NCI-H1417 treated with DMSO at 0.1 percent for 48 hours (cell line): ENCODE measurements around the gene KAZN.

Source experiments
- DNase-seq: peaks from one replicate; lab custom pipeline; 2025; lab: John Stamatoyannopoulos, UW

Gene KAZN

DNA sequence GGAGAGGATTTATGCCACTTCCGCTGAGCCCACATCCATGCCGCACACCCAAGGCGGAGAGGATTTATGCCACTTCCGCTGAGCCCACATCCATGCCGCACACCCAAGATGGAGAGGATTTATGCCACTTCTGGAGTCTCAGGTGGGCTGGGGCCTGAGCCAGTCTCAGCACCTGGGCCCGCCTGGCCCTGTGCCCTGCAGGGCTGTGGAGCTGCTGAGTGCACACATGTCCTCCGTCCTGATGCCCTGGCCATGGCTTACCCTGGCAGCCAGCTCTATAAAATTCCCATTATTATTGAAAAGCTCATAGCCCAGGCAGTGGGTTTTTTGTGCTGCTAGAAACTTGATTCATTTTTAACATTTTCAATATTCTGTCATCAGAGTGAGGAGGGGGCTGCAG lies 465.3 kb downstream of the KAZN start:
- DNase-seq: no peak

DNA sequence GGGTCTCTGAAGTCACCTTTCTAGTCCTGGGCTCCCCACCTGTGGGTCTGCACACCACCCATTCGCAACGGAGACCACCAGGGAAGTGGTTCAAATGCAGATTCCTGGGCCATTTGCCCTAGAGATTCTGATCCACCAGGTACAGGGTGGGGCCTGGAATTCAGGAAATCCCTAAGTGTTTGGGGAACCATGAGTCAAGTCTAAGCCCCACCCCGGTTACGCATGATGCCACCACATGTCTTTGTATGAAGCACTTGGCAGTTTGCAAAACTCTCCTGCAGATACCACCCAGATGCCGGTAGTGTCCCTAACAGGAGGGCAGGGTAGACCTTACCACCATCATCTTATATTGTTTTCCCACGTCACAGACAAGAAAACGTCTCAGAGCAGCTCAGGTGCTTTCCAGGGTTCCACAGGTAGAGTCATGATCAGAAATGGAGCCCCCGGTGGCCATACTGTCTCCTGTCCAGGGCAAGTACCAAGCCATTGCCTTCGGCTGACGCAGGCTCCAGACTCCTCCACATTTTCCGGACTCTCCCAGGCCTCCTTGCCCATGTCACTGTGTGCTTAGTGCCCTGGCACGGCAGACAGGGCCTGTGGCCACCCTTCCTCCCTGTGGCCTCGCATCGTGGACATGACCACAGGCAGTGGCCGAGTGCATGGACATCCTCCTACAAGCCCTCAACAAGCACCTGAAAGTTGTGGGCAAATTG lies 465.9 kb downstream of the KAZN start:
- DNase-seq: no peak

DNA sequence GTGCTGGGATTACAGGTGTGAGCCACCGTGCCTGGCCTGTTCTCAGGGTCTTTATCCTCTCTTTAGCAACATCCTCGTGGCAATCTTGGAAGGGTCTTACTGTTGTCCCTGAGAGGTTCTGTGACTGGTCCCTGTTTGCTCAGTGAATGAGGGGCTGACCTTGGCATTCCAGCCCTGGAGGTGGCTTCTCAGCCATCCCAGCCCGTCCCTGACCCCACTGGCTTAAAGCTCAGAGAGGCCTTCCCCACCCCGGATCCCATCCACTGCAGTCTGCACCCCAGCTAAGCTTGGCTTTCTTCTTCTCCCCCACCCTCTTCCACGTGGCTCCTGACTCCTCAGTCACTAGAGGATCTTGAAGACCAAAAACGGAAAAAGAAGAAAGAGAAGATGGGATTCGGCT lies 466.8 kb downstream of the KAZN start:
- no peak for DNase-seq

DNA sequence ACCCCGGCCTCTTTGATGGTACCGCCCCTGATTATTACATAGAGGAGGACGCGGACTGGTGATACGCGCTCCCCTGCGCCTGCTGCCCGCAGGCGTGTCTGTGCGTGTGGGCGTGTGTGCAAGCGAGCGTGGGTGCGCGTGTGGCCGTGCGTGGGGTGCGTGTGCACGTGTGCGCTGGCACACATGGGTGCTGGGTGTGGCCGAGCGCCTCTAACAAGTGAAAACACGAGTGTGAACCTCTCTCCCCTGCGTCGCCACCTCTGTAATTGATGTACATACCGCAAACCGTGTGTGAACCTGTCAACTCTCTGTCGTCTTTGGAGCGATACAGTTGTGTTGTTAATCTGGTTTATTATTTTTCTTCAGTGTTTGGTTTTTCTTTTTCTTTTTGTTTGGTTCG lies 467.3 kb downstream of the KAZN start:
- no peak for DNase-seq

DNA sequence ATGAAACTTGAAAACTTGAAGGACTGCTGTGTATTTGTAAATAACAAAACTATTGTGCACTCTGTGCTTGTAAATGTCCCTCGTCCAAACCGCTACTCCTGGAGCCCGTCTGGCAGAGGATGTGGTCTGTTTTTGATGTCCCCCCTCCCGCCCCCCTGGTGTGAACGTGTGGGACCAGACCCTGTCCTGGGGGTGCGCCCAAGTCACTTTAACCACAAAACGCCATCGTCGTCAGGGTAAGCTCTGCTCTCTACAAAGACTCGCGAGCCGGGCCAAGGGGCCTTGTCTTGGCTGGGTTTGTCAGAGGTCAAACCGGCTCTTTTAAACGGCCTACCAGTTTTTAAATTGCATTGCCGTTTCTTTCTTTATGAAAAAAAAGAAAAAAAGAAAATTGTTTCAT lies 467.7 kb downstream of the KAZN start:
- DNase-seq: no peak

DNA sequence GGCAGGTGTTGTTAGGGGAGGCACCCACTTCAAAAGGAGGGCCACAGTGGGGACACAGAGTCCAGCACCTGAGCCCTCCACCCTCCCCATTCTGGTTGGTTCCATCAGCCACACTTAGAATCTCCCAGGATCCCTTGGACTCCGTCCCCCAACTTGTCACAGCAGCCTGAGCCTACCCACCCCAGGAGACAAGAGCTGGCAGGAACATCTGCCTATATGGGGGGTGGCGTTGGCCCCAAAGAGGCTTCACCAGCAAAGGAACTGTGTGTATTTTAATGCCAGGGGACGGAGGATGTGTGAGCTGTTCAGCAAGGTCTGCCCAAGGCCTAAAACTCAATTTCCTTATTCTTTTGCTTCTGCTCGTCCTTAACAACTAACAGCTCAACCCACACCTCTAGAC lies 468.7 kb downstream of the KAZN start:
- DNase-seq: no peak

DNA sequence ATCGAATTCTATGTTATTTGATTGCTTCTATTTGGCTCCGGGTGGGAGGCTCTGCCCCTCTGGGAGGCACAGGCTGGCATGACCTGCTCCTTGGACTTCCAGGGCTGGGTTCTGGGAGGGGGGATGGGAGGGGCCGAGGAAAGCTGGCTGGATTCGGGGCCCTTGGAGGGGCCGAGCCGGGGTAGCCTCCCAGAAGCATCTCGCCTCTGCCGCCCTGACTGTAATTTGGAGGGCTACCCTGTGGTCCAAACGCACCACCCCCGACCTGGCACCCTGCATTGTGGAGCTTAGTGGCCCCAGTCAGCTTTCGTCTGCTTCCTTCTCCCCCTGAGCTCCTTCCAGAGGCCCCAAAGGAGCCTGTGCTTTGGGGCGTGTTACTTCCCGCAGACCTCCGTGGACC lies 469.7 kb downstream of the KAZN start:
- DNase-seq: no peak

DNA sequence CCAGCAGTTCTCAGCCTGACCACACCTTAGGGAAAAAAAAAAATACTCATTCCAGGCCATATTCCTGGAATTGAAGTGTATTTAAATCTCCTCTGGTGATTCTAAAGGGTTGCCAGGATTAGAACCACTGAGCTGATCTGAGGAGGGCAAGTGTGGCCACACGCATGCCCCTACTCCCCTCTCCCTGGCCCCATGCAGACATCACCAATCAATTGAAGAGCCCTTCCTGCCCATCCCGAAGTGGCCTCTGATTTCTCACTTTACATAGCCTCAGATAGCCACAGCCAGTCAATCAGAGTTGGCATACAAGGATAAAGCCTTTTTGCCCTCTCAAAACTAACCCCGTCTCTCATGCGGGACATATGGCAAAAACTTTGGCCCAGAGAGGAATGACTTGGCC lies 470.5 kb downstream of the KAZN start:
- DNase-seq: no peak

DNA sequence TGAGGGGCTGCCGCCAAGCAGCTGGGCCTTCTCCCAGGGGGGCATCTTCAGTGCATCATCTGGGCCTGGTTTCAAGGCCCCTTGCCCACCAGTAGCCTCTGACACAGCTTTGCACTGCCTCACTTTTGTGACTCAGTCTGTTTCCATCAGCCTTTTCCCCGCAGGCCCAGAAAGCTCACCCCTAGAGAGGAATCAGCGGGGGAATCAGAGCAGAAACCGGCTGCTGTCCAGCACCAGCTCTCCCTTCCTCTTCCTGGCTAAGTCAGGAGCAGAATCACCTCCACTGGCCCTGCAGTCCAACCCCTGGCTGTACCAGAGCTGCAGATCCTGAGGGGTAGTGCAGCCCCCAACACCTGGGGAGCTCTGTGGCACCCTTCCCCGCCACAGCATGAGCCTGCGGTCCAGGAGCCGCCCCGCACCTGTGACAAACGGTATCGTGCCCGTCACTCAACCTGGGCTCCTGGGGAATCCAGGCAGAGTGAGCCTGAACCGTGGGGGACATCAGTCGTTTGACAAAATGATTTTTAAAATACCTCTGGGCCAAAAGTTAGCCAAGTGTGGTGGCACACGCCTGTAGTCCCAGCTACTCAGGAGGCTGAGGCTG lies 471.8 kb downstream of the KAZN start:
- DNase-seq: no peak

DNA sequence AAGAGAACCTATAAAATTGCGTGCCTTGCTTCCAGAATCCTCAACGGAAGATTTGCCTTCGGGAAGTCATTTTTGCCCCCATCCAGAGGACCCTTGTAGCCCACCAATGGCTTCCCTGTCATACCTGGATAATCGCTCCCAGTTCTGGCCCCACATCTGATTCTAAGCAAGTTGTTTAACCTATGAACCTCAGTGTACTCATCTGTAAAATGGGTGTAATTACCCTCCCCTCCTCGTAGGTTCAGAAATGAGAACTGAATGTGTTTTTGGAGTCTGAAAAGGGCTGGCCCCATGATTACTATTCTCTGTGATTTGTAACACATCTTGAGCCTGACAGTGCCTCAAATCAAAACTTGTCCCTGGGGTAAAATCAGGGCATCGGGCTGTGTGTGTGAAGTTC lies 473.5 kb downstream of the KAZN start:
- DNase-seq: no peak

DNA sequence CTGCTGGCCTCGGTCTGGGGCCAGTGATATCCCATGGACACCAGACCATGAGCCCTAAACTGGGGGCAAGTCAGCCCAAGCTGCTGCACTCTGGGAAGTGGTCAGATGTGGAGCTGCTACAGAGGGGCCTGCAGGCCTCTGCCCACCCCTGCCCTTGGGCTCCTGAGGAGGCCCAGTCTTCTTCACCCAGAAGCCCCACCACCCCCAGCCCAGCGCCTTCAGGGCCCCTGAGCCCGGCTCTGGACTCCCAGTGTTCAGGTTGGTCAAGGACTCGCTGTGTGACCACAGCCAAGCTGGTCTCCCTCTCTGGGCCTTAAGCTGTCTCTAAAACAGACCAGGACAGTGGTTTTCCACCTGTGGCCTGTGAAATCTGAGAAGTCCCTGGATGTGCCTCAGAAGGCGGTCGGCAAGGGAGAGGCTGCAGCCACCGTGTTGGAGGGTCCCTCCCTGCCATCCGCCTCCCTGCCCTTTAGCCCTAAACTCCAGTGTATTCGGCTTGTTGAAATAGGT lies 475.4 kb downstream of the KAZN start:
- DNase-seq: no peak

DNA sequence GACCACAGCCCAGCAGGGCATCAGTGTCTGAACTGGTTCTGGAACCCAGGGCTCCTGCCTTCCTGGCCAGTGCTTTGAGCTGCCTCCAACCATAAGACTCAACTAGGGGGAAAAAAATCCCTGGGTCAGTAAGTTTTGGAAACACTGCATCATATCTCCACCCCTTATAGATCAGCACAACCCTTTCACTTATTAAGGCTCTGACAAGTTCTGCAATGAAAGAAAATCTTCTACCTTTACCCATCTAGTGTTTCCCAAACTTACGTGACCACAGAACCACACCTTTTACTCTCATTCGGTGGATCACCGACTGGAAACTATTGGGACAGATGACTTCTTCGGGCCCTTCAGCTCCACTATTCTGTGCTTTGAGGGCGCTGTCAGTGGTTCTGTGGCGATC lies 476.7 kb downstream of the KAZN start:
- DNase-seq: no peak

DNA sequence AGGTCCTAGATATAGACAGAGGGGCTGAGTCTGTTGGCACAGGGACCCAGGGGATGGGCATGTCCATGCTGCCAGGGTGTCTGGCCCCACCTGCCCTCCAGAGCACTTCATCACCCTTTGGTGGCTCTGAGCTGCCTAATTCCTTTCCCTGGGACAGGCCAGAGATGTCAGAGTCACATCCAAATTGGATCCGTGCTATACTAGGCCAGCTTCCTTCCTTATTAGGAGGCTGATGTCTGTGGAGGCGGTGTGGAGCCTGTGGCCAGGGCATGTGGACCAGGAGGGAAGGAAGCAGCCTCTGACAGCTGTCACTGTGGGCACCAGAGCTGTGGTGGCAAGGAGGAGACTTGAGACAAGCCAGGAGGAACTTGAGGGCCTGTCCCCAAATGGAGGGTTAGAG lies 477.3 kb downstream of the KAZN start:
- DNase-seq: no peak

DNA sequence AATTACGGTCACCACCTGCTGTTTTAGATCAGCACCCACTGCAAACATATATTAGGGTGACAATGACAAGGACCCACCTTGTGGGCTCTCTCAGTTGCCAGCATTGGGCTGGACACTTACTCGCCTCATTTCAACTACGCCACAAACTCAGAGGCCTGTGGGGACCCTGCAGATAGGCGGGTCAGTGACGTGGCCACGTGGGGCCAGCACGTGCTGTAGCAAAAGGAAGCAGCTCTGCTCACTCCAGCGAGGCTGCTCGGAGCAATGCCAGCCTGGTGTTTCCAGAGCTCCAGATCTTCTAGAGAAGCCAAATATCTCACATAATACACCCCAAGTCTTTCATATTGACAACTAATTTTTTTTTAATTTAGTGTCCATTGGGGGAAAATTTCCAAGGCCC lies 478.3 kb downstream of the KAZN start:
- no peak for DNase-seq

DNA sequence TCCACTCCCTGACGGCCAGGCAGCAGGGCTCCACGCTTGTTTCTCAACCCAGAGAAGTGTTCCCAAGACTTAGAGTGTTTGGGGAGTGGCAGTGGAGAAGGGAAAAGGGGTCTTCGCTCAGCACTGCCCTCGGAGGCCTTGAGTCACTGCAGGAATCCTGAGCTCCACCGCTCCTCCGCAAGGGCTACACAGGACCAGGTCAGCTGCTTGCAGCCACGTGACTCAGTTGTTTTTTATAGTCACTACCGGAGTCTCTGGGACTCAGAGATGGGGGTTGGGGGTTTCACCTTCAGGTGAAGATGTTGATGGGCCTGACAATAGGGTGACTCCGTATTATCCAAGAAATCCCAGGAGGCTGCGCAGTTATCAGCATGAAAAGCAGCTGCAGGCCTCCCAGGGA lies 478.9 kb downstream of the KAZN start:
- no peak for DNase-seq

DNA sequence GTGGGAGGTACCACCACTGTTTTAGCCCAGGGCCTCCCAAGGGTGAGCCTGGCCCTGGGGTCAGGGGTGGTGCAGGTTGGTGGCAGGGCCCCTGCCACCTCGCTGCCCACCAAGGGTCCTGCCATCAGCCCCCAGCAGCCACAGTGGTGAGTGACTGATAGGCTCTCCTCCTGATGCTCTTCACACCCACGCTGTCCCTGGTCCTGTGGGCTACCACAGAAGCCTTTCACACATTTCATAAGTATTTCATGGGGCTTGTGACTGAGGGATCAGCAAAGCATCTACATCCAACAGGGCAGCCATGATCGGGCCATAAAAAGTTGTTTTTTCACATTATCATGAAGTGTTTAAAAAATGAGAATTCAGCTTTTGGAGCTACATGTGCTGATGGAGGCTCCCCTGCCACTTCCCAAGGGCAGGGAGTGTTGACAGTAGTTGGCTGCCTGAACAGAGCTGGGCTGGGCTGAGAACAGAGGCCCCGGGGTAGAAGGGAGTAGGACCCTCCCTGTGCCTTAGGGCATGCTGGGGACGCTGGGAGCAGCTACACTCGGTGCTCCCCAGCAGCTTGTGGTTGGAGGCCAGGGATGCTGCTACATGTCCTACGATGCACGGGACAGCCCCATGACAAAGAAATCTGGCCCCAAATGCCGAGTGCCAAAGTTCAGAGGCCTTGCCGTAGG lies 482.0 kb downstream of the KAZN start:
- DNase-seq: no peak

DNA sequence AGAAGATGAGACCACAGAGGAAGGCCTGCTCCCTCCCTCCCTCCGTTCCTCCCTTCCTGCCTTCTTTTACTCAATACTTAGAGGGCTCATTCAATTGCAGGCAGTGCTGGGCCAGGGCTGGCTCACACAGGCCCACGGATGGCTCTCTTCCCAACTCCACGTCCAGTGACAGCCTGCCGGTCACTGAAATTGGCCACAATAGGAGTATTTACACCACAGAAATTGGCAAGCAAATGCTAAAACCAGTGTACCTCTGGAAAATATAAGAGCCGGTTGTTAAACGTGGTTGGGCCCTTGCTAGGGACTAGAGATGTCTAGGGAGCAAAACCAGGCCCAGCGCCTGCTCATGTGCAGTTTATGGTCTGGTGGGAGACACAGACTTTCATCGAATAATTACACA lies 482.6 kb downstream of the KAZN start:
- no peak for DNase-seq

DNA sequence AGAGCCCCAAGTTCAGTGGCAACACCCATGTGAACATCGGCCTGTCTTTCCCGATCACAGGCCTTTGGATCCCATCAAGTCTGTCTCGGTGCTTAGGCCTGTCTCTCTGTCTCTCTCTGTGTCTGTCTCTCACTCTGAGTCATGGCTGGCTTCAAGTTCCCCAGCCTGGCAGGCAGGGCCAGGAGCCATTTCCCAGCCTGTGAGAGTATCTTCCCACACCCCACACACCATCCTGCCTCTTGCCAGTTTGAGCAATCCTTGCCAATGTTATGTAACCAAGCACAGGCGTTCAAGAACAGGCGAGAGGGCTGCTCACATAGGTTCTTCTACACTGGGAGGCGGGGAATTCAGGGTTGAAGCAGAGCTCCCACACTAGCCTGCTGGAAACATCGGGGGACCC lies 485.1 kb downstream of the KAZN start:
- DNase-seq: no peak

DNA sequence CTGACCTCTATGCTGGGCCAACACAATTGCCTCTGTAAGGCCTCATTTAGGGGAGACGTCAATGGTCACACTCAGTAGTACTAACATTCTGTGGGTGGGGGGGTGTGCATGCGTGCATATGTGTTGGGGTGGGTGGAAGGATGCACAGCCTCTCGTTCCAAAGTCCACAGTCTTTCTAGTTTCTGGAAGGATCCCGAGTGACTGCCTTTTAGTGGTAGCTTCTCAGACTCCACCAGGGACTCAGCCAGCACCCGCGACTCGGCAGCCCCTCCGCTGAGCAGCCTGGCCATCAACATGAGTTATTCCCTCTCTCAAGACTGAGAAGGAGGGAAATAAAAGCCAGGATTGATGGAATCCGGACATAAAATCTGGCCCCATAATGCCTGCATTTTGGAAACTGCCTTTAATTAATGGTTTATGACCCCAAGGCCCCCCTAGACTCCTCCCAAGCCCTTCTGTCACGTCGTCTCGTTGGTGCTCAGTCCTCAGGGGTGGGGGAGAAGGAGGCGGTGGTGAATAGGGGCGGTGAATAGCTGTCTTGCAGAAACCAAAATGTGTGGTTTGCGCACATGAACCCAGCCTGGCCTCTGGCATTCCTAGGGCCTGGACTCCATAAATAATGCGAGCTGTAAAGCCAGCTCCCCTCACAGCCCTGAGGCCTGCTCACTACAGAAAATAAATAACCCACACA lies 489.9 kb downstream of the KAZN start:
- no peak for DNase-seq

DNA sequence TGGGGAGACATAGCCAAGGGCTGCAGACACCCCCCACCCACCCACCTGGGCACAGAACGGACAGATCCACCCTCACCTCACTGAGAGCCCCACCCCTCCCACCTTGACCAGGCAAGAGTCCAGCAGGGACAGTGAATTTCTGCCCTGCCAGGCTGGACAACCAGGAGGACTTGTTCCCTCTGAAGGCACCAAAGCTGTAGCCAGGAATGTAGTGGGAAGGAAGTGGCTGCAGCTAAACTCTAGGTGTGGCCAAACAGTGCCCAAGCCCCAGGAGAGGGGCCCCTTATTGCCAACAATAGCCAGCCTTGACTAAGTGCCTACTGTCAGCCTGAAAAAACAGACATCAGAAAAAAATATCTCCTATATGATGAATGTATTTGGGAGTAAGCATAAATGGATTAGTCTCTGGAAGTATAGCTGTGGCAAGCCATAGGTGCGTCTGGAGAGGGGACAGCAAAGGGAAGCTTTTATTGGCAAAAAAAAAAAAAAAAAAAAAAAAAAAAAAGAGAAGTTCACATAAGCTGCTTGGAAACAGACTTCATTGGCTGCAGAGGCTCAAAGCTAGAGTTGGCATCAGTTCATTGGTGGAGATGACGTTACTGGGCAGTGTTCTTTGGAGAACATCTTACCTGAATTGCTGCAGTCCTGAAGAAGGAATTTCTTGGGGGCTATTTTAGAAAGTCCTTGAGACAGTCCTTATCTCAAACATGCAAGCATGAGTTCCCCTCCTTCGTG lies 490.9 kb downstream of the KAZN start:
- no peak for DNase-seq

DNA sequence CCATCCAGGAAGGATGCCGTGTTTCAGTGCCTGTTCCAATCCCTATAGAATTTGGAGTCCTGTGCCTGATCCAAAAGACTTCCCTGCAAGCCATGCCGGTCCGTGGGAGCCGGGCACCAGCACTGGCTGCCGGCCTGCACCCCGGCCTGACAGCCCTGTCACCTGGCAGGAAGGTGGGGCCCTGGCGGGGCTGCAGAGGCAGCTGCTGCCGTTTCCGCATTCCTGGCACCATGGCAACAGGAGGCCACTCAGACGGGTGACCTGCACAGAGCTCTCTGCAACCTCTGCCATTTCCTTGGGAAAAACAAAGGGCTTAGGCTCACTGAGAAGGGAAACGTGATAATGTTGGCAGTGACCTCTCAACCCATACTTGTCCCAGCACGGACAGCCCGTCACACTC lies 491.9 kb downstream of the KAZN start:
- DNase-seq: no peak

DNA sequence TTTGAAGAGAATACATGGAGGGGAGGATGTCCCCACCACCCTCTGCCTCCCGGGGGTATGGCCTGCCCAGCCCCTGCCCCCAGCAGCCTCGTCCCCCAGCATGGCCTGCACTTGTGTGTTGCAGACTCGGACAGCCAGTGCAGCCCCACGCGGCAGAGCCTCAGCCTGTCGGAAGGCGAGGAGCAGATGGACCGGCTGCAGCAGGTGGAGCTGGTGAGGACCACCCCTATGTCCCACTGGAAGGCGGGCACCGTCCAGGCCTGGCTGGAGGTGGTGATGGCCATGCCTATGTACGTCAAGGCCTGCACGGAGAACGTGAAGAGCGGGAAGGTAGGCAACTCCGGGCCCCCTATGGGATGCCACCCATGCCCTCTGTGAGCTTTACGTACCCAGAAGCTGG lies 495.6 kb downstream of the KAZN start:
- no peak for DNase-seq
